ENCODE measurements around the gene SDC3.

The SDC3 gene

DNA sequence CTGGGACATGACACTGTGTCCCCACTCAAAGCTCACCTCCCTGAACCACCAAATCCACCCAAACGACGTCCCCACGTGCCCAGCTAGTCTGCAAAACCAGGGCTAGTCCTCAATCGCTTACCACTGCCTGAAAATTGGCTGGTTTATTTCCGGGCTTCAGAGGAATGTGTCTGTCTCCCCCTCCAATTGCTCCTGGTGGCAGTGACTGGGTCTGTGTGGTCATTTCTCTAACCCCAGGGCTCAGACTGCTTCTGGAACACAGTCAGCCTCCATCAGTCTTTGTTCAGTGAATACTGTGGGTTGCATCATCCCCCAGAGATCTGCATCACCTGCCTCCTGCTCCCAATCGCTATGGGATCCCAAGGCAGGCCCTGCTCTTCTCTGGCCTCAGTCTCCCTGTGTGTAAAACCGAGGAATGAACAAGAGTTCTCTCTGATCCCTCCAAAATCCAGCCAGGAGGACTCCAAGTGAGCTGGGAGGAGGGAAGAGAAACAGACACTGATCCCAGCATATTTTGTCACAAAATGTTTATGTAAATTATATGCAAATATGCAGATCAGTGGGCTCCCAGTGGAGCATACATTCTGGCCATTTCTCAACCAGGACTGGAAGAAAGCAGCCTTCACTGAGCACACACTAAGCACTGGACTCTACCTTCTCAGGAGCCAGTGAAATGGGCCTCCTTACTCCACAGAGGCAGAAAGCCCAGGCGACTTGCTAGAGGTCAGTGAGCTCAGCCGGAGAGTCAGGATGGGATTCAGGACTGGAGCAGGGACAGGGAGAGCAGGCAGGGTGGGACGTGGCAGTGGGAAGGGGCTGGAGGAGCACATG, 20.9 kb downstream of the SDC3 start:
- DNase-seq = no peak

DNA sequence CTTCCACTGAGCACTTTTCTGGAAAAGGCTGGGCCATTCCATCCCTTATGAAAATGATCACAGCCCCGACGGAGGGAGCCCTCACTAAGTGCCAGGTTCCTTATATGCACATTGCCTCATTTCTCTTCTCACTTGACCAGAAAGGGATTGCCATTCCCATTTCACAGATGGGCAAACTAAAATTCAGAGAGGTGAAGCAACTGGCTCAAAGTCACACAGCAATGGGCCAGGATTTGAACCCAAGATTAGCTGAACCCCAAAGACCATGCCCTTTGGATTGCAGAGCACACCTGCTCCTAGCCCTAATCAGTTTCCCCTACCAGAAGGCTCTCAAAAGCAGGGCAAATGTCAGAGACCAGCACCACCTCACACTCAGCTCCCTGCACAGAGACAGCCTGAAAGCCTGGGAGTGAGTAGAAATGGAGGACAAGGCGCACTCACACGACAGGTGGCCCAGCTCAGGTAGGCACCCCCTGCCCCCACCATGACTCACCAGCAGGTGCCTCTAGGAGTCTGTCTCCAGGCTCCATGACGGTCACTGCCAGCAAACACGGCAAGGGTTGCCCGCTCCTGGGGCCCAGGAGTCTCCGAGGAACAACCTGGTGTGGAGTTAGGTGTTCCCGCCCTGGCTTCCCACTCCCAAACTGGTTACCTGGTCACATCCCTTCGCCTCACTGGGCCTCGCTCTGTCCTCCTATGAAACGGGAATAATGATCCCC, 21.7 kb downstream of the SDC3 start:
- DNase-seq = no peak

DNA sequence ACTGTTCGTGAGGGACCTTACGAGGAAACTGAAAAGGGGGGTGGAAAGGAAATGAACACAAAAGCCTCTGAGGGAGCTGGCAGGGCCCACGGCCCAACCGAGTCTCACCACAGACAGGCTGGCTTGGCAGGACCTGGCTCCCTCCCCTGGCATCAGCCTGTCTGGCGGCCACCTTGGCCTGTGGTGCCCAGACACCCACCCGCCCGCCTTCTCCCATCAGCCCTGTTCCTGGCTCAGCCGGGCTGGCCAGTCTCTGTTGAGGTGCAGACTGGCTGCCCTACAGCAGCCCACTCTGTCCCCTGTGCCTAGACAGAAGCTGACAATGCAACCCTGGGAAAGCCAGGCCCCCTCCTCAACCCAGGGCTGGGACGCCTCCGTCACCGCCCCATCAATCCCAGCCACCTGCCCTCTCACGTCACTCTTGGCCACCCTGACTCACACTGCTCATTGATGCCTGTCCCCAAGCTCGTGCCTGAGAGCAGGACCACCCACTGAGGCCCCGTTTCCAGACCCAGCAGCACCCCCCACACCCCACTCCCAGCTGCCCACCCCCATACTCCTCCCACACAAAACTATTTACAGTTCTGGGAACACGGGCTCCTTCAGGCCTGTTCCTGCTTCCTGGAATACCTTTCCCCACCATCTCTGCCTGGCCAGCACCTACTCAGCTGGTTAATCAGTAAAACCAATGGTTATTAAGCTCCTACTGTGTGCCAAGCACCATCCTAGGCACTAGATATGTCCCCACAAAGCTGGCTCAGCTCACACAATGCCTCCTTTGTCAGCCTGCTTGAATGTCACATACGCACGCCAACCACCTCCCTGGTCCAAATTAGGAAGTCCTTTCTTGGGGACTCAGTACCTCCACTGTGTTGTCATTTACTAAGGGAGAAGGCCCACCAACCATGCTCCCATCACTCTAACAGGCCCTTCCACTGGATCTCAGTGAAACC, 22.7 kb downstream of the SDC3 start:
- no peak for DNase-seq

DNA sequence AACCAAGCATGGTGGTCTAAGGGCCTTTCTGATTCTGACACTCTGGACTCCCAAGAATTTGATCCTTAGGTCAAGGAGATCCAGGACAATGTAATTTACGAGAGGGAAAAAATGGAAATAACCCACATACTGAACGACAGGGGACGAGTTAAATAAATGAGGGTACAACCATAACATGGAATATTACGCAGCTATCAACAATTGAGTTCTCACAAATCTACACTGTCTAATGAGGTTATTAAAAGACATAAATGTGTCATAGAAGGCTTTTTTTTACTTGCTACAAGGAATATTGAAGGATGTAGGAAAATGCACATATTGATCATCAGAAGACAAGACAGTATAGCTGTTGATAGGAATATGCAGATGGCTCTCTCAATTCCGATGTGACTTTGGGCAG, 23.8 kb downstream of the SDC3 start:
- DNase-seq = no peak

DNA sequence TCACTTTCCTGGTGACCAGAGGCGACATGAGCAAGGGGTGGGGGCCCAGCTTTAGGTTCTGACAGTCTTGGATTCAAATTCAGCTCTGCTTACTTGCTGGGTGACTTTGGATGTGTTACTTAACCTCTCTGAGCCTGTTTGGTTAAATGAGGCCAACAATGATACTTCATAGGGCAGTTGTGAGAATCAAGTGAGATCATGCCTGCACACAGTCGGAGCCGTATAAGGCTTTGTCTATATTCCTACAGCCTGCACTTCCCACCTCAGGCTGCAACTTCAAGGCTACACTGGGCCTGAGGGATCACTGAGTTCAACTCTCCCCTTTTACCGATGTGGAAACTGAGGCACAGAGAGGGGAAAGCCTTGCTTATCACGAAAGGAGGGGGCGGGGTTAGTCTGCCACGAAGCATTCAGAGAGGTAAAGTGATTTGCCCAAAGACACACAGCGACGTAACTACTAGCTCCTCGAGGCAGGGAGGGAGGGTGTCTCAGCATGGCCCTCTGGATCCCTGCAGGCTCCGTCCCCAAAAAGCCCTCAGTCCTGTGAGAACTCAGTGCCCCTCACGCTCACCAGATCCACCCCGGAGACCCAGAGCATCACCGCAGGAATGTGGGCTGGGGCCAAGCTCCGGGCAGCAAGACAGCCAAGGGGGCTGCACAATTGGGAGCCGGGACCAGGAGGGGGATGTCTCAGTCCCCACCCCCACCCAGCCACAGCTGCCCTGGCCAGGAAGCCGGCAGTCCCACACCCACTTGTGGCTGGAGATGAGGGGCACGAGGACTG, 25.0 kb downstream of the SDC3 start:
- no peak for DNase-seq

DNA sequence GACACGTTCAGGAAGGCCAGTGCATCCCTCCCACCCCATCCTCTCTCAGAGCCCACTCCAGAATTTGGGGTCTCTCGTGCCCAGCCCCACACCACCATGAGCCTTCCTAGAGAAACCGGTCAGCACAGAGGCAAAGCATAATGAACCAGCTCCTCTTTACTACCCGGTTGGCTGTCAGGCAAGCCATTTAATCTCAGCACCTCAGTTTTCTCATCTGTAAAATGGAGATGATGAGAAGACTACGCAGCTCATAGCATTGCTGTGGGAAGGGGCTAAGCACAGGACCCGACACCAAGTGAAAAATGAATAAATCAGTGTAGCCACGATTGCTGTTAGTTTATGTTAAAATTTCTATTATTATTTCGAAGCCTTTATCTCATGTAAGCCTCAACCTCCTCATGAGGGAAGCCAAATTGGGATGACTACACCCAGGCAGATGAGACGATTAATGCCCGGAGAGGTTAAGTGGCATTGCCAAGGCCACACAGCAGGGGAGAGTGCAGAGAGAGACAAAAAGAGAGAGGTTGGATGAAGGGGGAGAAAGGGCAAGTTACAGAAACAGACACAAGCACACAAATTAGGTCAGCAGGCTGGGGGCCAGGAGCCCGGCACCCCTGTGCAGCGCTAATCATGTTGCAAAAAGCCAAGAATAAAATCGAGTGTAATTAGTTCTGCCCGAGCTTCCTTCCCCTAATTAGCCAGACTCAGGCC, 25.7 kb downstream of the SDC3 start:
- no peak for DNase-seq

DNA sequence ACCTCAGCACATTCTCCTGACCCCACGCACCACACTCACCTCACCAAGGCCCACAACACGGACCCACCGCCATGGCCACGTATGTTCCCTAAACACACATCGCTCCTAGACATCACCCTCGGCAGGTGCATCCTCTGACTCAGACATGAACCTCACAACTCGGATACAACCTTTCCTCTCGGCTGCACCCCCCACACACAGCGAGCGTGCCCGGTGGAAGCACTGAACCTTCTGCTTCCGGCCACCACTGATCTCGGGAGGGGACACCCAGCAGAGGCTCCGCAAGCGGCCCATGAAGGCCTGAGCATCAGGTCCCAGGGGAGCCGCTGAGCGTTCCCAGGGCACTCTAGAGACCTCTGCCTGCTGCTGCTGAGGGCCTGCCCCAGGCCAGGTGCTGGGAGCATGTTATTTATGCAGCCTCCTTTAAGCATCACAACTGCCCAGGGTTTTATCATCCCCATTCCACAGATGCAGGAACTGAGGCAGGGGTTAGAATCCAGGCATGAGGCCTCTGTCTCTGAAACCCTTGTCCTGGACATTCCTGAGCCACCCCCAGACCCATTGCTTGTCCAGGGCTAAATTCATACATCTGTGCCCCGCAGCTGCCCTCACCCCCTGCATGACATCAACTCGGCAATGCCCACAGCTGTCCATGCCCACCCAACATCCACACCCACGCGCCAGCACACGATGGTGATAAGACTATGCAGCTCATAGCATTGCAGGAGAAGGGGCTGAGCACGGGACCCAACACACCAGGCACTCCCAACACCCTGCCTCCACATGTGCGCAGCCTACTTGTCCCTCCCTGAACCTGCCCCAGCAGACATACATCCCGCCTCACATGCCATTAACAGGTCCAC, 27.0 kb downstream of the SDC3 start:
- no peak for DNase-seq

DNA sequence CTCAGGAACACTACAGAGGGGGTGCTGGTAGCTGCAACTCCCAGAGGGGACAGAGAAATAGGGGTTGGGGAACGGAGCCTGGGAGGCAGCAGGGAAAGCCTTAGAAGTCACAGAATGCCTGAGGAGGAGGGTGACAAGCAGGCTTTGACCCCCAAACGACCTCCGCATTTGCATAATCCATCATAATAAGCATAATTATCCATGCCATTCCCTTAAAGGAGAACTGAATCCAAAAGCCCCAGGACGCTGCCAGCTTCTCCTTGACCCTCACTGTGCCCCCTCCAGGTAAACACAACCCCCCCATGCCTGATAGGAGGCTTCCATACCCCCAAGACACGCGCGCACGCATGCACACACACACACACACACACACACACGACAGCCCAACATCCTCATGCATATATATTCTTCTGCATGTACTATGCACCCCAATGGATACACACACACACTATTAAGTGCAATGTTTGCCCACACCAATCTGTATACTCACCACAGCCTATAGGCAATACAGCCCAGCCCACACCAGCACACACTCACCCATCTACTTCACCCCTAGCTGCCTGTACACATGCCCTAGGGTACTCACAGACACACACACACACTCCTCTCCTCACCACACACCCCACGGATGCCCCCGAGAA, 27.8 kb downstream of the SDC3 start:
- no peak for DNase-seq

DNA sequence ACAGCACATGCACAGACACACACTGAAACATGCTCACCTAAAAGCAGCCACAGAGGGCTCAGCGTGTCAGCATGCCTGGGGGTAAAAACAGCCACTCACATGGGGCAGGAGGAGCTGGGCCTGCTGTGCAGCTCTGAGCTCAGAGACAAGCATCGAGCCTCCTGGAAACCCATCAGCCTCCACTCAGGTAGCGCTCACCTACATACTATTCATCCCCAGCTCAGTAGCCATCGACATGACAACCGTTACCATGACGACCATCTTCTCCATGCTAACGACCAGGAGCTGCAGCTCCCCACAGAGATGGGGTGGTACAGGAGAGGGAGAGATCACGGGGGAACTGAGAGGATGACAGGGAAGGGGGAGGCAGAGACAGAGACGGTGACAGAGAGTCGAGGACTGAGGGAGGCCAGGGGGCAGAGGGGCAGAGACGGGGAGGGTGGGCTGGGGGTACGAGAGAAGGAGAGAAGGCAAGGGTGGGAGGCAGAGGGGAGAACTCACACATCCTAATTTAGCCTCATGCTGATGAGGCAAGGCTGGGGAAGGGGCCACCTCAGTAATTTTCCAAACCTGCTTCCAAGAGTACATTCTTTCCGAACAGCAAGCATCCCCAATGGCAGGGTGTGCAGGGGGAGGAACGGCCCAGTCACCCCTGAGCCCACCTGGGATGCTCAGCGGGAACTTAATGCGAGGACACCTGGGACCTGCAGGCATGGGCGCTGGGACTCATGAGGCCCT, 28.4 kb downstream of the SDC3 start:
- DNase-seq = no peak

DNA sequence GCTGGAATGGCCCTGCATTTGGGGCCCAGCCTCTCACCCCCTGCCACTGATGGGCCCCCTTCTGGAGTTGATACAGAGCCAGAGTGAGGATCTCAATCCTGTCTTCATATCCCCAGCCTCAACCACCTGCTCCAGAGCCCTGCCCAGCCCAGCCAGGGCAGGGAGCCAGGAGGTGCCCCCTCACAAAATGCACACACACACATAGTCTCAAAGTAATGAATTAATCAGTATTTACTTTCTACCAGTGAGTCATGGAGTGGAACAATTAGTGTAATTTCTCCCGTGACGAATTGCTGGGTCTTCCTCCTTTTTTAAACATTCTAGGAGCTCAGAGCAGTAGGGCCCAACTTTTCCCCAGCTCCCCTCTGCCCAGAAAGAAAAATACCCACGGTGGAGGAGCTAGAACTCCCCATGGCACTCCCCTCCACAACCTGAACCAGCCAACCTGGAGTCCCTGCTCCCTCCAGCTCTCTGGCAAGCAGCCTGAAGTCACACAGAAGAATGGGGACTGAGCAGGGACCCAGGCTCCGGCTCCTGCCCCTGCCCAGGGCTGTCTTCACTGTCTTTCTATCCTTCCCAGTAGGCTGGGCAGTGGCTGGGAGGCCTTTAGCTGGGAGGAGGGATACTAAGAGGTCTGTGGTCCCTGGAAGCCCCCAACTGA, 29.3 kb downstream of the SDC3 start:
- no peak for DNase-seq

DNA sequence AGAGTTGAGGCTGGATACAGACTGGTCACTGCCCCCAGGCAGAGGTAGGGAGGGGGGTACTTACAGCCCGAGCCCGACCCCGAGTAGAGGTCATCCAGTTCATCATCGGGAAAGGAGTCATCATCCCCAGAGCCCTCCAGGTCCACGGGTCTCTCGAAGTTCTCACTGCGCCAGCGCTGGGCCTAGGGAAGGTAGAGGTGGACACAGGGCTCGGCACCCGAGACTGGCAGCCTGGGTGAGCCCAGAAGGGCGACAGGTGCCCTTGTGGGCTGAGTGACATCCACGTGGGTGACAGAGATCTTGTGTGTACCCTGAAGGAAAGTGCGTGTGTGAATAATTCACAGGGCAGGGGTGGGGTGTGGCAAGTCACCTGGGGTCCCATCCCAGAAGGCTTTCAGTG, 30.0 kb downstream of the SDC3 start:
- no peak for DNase-seq

DNA sequence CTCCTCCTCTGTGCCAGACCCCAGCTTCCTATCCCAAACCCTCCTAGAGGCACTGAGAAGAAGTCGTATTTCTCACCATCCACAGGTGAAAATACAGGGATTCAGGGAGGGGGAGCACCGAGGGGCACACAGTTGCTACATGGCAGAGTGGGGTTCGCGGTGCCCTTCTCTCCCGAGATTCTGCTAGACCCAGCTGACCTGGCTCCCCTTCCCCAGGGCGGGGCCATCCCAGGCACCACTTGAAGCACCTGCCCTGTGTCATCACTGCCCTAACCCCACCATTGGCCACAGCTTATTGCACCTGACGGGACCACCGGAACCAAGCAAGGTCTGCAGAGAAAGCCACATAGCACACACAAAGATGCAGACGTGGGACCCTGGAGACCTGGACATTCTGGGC, 30.5 kb downstream of the SDC3 start:
- no peak for DNase-seq

DNA sequence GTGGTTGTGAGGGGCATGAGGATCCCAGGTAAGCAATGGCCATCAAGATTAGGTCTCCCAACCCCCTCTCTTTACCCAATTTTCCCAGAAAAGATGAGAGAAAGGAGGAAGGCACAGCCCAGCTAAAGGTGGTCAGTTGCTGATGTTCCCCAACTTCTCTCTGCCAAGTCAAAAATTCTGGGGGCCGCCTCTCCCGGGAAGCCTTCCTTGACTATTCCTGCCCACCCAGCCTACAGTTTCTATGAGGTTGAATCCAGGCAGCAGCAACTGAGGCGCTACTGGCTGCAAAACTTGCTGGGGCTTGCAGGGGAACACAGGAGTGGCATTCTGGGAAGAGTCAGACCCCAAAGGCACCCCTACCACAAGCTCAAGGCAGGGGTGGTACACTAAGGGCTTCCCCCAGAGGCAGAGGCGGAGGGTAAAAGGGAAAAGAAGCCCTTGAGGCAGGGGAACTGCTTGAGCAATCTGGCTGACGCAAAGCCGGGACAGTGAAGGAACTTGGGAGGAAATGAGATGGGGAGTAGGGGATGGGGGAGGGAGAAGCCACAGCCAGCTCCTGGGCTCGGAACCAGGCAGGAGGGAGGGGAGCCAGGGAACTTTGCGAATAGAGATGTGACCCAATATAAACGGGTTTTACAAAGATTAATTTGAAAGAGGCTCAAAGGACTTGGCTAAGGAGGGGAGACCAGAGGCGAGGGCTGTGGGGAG, 31.2 kb downstream of the SDC3 start:
- DNase-seq = no peak

DNA sequence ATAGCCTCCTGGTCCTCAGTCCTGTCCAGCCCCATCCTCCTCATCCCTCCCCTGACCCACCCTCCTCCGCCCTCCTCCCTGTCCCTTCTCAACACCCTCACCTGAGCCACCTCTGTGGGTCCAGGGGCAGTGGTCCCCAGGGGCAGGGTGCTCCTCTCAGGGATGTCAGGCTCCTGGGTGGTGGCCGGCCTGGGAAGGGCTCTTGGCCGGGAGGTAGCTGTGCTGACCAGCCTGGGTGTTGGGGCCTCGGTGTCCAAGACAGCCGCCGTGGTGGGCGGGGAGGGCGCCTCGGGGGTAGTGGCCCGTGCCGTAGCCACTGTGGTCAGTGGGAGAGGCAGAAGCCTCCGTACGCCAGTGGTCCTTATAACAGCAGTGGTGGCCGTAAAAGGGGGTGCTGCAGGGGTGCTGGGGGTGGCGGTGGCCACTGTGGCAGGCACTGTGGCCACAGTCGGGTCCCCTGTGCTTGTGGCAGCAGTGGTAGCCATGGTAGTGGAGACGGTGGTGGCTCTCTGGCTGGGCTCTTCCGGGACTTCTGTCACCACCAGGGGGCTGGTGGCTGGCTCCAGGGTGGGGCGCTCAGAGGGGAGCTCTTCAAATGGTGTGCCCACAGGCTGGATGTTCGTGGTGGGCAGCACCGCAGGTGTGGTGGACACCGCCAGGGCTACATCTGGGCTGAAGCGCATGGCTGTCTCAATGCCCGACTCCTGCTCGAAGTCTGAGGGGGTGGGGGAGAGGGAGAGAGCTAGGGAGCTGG, 31.9 kb downstream of the SDC3 start:
- DNase-seq = no peak

DNA sequence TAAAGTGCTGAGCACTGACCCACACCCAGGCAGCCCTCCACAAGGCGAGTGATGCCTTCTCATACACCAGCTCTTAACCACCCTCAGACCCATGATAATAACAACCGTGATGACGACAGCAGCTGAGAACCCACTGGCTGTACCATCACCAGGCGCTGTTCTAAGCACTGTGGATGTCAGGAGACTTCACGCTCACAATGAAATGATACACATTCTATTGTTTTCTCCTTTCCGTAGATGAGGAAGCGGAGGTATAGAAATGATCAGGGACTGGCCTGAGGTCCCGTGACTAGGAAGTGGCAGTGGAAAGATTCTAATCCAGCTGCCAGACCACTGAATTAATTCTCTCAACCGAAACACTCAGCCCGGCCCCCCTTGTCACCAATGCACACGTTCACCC, 32.6 kb downstream of the SDC3 start:
- DNase-seq = no peak

DNA sequence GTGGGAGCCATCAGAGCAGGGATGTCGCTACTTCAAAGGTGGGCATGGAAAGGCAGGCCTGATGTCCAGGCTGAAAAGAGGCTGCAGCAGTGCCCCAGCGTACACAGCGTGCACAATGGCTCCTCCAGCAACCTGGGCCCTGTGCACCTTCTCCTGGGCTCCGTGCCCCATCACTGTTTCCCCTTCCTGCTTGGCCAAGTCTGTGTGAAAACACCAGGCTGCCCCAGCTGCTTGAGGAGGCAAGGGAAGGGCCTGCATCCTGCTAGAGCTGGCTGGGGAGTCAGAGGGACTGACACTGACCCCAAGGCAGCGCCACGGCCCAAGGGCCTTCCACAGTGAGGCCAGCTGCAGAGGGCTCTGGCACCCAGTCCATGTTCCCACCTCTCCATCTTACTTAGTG, 33.4 kb downstream of the SDC3 start:
- DNase-seq = no peak

DNA sequence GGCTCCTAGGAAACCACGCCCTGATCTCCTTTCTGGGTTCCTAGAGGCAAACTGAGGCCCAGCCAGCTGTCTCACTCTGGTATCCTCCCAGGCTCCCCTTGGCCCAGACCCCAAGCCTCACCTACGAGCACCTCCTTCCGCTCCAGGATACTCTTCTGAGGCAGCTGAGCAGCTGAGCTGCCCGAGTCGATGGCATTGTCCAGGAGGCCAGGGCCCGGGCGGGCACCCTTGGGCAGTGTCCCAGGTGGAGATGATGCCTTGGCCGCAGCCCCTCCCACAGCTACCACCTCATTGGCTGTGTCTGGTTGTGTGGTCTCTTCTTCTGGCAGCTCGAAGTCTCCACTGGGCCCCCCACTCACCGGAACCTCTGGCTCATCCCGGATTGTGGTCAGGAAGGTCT, 34.4 kb downstream of the SDC3 start:
- no peak for DNase-seq

DNA sequence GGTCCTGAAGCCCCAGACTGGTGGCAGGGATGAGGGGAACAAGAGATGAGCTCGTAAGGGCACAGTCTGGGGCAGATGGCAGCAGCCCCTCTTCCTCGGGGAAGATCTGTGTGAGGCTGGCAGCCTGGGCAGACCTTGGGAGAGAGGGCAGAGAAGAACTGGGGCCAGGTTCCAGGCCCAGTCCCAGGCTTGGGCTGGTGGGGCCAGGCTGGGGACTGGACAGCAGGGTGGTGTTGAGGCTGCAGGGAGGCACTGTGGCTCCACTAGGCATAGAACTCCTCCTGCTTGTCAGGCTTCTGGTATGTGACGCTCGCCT, 35.7 kb downstream of the SDC3 start:
- DNase-seq = no peak
